ENCODE data around the gene HJURP.

Gene HJURP

DNA sequence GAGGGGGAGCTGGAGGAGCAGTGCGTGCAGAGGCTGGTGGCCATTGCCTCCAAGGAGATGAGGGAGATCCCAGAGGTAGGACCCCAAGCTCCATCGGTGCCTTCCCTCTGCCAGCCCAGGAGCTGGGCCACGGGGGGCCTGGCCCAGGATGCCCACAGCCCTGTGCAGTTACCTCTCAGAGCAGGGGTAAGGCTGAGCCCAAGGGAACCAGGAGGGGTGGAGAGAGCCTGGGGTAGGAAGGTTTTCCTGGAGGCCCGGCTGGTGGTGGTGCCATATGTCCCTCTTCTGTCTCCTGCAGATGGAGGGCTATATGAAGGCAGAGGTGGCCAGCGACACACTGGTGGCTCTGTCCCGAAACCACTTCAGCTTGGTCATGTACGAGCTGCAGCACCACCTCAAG, 64.8 kb downstream of the HJURP start:
- DNase-seq = no peak
